IMR-90 (cell line): Measurements from ENCODE around the gene CSNK2A3. TPM values are rescaled to one million over a fixed set of nuclear protein-coding genes. Genes with fewer than 3 reads are reported as not detected.

ENCODE experiments used
- ATAC-seq: fragments of 200-7000 bp; cut with Tn5 transposase; 2 replicates; pipeline ENCODE4 v1.9.1; 2020; ENCODE audit warnings: low read depth, mild to moderate bottlenecking, moderate library complexity
- BruUV-seq: library from RNA; stranded (reverse); fragments of 400-500 nt; replicated peaks from 2 replicates; lab custom pipeline; 2021; lab: Mats Ljungman, UMichigan
- CTCF ChIA-PET: fragments of 300-600 bp; formaldehyde crosslinking; extraction: SDS; loops from one replicate; lab custom pipeline; 2021; ENCODE audit warnings: antibody characterized with exemption; lab: Yijun Ruan, JAX
- POLR2A ChIA-PET: fragments of 300-600 bp; sonication (Branson Sonifier 250); formaldehyde crosslinking; loops from one replicate; lab custom pipeline; 2022; ENCODE audit warnings: antibody characterized with exemption; ENCODE audit not compliant: unreplicated experiment; lab: Charles Lee
- DNase-seq: peaks from one replicate; pipeline ENCODE4 v3.0.0; 2013
- H2AFZ ChIP-seq: replicated peaks from 2 replicates; pipeline ENCODE3; 2013; ENCODE audit warnings: low read length, mild to moderate bottlenecking; ENCODE audit not compliant: poor library complexity
- H2AK5ac ChIP-seq: 2 replicates; pipeline ENCODE4 v1.6.1; 2013; ENCODE audit warnings: low read depth, low read length, inconsistent platforms
- H2AK9ac ChIP-seq: replicated peaks from 2 replicates; pipeline ENCODE3; 2013; ENCODE audit warnings: mild to moderate bottlenecking, low read depth, low read length, moderate library complexity; ENCODE audit not compliant: poor library complexity
- H2BK120ac ChIP-seq: 2 replicates; pipeline ENCODE4 v1.6.1; 2013; ENCODE audit warnings: low read depth, low read length, inconsistent platforms
- H2BK15ac ChIP-seq: 3 replicates; pipeline ENCODE4 v1.6.1; 2013; ENCODE audit warnings: low read depth, low read length, inconsistent platforms
- H2BK20ac ChIP-seq: 2 replicates; pipeline ENCODE4 v1.6.1; 2013; ENCODE audit warnings: low read depth, mild to moderate bottlenecking, inconsistent platforms, low read length, moderate library complexity
- H2BK5ac ChIP-seq: 2 replicates; pipeline ENCODE4 v1.6.1; 2013; ENCODE audit warnings: mild to moderate bottlenecking, low read depth, low read length, inconsistent platforms; ENCODE audit not compliant: poor library complexity, severe bottlenecking
- H3K14ac ChIP-seq: replicated peaks from 2 replicates; pipeline ENCODE4 v1.6.1; 2013; ENCODE audit warnings: low read depth, low read length, inconsistent platforms
- H3K18ac ChIP-seq: 2 replicates; pipeline ENCODE4 v1.6.1; 2013; ENCODE audit warnings: low read depth, low read length, control low read depth
- H3K23ac ChIP-seq: 2 replicates; pipeline ENCODE4 v1.6.1; 2013; ENCODE audit warnings: low read depth, low read length, inconsistent platforms
- H3K27ac ChIP-seq: 2 replicates; pipeline ENCODE4 v1.5.1; 2013; ENCODE audit warnings: mild to moderate bottlenecking, control low read depth, low read length; ENCODE audit not compliant: insufficient read depth
- H3K27me3 ChIP-seq: 2 replicates; pipeline ENCODE4 v1.6.1; 2013; ENCODE audit warnings: low read length; ENCODE audit not compliant: control insufficient read depth, insufficient read depth
- H3K36me3 ChIP-seq: 2 replicates; pipeline ENCODE4 v1.6.1; 2013; ENCODE audit warnings: low read length, mixed read lengths; ENCODE audit not compliant: control insufficient read depth, insufficient read depth
- H3K4ac ChIP-seq: 2 replicates; pipeline ENCODE4 v1.6.1; 2013; ENCODE audit warnings: low read depth, low read length, inconsistent platforms
- H3K4me1 ChIP-seq: 2 replicates; pipeline ENCODE4 v1.6.1; 2013; ENCODE audit warnings: low read length, mixed read lengths; ENCODE audit not compliant: control insufficient read depth, insufficient read depth
- H3K4me2 ChIP-seq: 2 replicates; pipeline ENCODE4 v1.6.1; 2013; ENCODE audit warnings: low read depth, mild to moderate bottlenecking, control low read depth, low read length, moderate library complexity
- H3K4me3 ChIP-seq: 2 replicates; pipeline ENCODE4 v1.5.1; 2013; ENCODE audit warnings: low read depth, mild to moderate bottlenecking, control low read depth, low read length, moderate library complexity; ENCODE audit not compliant: insufficient read depth
- H3K56ac ChIP-seq: 2 replicates; pipeline ENCODE4 v1.6.1; 2013; ENCODE audit warnings: low read length, inconsistent platforms; ENCODE audit not compliant: insufficient read depth; ENCODE audit errors: extremely low read depth
- H3K79me1 ChIP-seq, 2 experiments: 2 replicates each; pipeline ENCODE4 v1.6.1; 2013; ENCODE audit warnings: low read length in 2 of 2, inconsistent platforms in 1 of 2, low read depth in 1 of 2
- H3K9ac ChIP-seq: 2 replicates; pipeline ENCODE4 v1.6.1; 2013; ENCODE audit warnings: low read depth, low read length, control low read depth
- H3K9me1 ChIP-seq: 2 replicates; pipeline ENCODE4 v1.6.1; 2013; ENCODE audit warnings: low read length, inconsistent platforms; ENCODE audit not compliant: insufficient read depth
- H3K9me3 ChIP-seq: 2 replicates; pipeline ENCODE4 v1.6.1; 2013; ENCODE audit warnings: low read length; ENCODE audit not compliant: control insufficient read depth, insufficient read depth
- H4K20me1 ChIP-seq: 2 replicates; pipeline ENCODE4 v1.6.1; 2013; ENCODE audit warnings: low read length, inconsistent platforms; ENCODE audit not compliant: insufficient read depth
- H4K5ac ChIP-seq: 2 replicates; pipeline ENCODE4 v1.6.1; 2013; ENCODE audit warnings: mild to moderate bottlenecking, low read depth, low read length, control low read depth
- H4K8ac ChIP-seq, 2 experiments: 2 replicates each; pipeline ENCODE4 v1.6.1; 2013; ENCODE audit warnings: low read depth in 2 of 2, low read length in 2 of 2, control low read depth in 1 of 2, inconsistent platforms in 1 of 2
- H4K91ac ChIP-seq: 2 replicates; pipeline ENCODE4 v1.6.1; 2013; ENCODE audit warnings: low read depth, low read length, inconsistent platforms; ENCODE audit not compliant: insufficient read depth
- CEBPB ChIP-seq: IDR thresholded peaks from 2 replicates; pipeline ENCODE4 v1.6.1; 2012; ENCODE audit warnings: low read depth, low read length, improper control_type of control experiment
- CTCF ChIP-seq: conservative IDR thresholded peaks from 2 replicates; pipeline ENCODE4 v1.5.1; 2012; ENCODE audit warnings: mild to moderate bottlenecking, low read depth, low read length, improper control_type of control experiment
- FOS ChIP-seq: fragments of 150-350 bp; IDR thresholded peaks from 2 replicates; pipeline ENCODE4 v1.6.1; 2016; ENCODE audit warnings: low read depth, low read length
- POLR2A ChIP-seq: IDR thresholded peaks from 2 replicates; pipeline ENCODE4 v1.6.1; 2012; ENCODE audit warnings: mild to moderate bottlenecking, low read depth, low read length
- RCOR1 ChIP-seq: IDR thresholded peaks from 2 replicates; pipeline ENCODE4 v1.6.1; 2012; ENCODE audit warnings: mild to moderate bottlenecking, low read length, improper control_type of control experiment; ENCODE audit not compliant: insufficient replicate concordance
- USF2 ChIP-seq: fragments of 150-350 bp; IDR thresholded peaks from 2 replicates; pipeline ENCODE4 v1.6.1; 2017; ENCODE audit warnings: mild to moderate bottlenecking, antibody characterized with exemption, low read length, low read depth
- WGBS, 2 experiments: methylation state at CpG; one replicate each; pipeline versions ENCODE4 v1.1.5 to v1.1.7; 2013; ENCODE audit warnings: missing lambda C conversion rate in 2 of 2; ENCODE audit not compliant: insufficient read length in 1 of 2; ENCODE audit errors: extremely low coverage in 2 of 2; 5-methylcytosine and 5-hydroxymethylcytosine counted together
- dilution Hi-C: fragments of 300-500 bp; cut with HindIII; formaldehyde crosslinking; loops from one replicate; pipeline ENCODE4 v1.14.3; 2018; ENCODE audit warnings: low sequenced_read_pairs; ENCODE audit not compliant: unreplicated experiment
- in situ Hi-C: fragments of 300-500 bp; cut with MboI; formaldehyde crosslinking; loops from 3 replicates; pipeline ENCODE4 v1.14.3; 2019; ENCODE audit warnings: low sequenced_read_pairs, inconsistent platforms, mixed read lengths
- intact Hi-C: fragments of 100-400 bp; cut with micrococcal nuclease; formaldehyde crosslinking; loops from 2 replicates; pipeline ENCODE4 v1.10.0; 2022
- polyA plus RNA-seq, 3 experiments: library from polyadenylated mRNA; depleted of rRNA; stranded (reverse); fragments of >200 nt; gene quantifications; 2 replicates each; pipeline ENCODE4 v1.2.3, GENCODE V29; 2012; ENCODE audit warnings: low replicate concordance in 1 of 3
- total RNA-seq: library from RNA; depleted of rRNA; stranded (reverse); fragments of >200 nt; gene quantifications from 2 replicates; pipeline ENCODE4 v1.2.3, GENCODE V29; 2012

CSNK2A3 gene
- total and polyA plus RNA-seq, 2 of the 4 experiments (the other 2 are of a cell fraction), result 1.2 to 3.2 TPM

DNA sequence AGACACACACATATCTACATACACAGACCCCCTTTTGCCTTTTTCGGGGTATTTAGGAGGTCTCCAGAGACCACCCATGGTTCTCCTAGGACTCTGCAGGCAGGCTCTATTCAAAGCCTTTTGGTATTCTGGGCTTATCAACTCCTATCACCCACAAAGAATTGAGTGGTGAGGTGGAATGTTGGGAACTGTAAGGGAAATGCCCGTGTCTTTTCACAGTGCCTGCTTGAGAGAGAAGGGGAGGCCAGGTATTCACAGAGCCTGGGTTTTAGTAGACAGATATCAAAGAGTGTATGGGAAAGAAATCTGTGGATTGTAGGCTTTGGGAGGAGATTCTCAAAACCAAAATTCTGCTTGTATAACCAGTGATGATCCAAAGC, 44.0 kb upstream of the CSNK2A3 start:
- no peak overlapping the region for H3K27ac ChIP-seq
- intact Hi-C loops, result loop anchor here (2.0 kb wide), 1 partner anchor 20 kb away; no protein-coding TSS in a partner anchor
- H3K9ac ChIP-seq, result no peak overlapping the region
- peak; percentile 16 for DNase-seq
- H2AK5ac ChIP-seq, result no peak overlapping the region
- no TSS peak for BruUV-seq
- no peaks in the 10 kb centered on the region for H4K20me1 ChIP-seq
- H2BK20ac ChIP-seq, result no peak overlapping the region
- ATAC-seq, result no peak
- TF ChIP-seq FOS, result no peak
- no peak for TF ChIP-seq POLR2A
- TF ChIP-seq RCOR1, result no peak
- no peak for TF ChIP-seq USF2
- TF ChIP-seq CTCF, result no peak
- TF ChIP-seq CEBPB, result no peak
- H4K5ac ChIP-seq, result no peak overlapping the region
- in situ Hi-C loops, result no loop called here
- H3K27me3 ChIP-seq, result no peaks in the 10 kb centered on the region
- H3K4me1 ChIP-seq, result peaks cover 13% of the 10 kb centered on the region
- H4K91ac ChIP-seq, result no peak overlapping the region
- no peak overlapping the region for H3K18ac ChIP-seq
- ChIA-PET POLR2A (no interaction called here), CTCF (no interaction called here)
- no peak overlapping the region for H3K56ac ChIP-seq
- H3K23ac ChIP-seq, result no peak overlapping the region
- H2AK9ac ChIP-seq, result peak overlapping the region; percentile 42
- H3K9me1 ChIP-seq, result peaks cover 13% of the 10 kb centered on the region; the same call in 1 of the 2 replicates
- H2BK15ac ChIP-seq, result no peak overlapping the region
- no peaks in the 10 kb centered on the region for H3K9me3 ChIP-seq
- H3K79me1 ChIP-seq, result no peaks in the 10 kb centered on the region
- no peak overlapping the region for H2BK120ac ChIP-seq
- WGBS, 2 experiments, result no CpG with 5 or more reads among the region's 2 CpGs
- H3K36me3 ChIP-seq, result no peaks in the 10 kb centered on the region
- H2AFZ ChIP-seq, result no peak overlapping the region
- no peak overlapping the region for H3K4ac ChIP-seq
- H2BK5ac ChIP-seq, result no peak overlapping the region
- H3K4me2 ChIP-seq, result no peak overlapping the region
- no peak overlapping the region for H3K4me3 ChIP-seq
- H3K14ac ChIP-seq, result no peak overlapping the region
- dilution Hi-C loops, result no loop called here
- H4K8ac ChIP-seq, result no peak overlapping the region; a peak in 1 of 4 replicates
